ENCODE measurements around the gene ZSWIM6.
"Not testable (repeated sequence)": the region's sequence is repeated elsewhere in the genome, so short reads cannot be mapped to it uniquely, and the experiment has no call there.

Gene ZSWIM6

DNA sequence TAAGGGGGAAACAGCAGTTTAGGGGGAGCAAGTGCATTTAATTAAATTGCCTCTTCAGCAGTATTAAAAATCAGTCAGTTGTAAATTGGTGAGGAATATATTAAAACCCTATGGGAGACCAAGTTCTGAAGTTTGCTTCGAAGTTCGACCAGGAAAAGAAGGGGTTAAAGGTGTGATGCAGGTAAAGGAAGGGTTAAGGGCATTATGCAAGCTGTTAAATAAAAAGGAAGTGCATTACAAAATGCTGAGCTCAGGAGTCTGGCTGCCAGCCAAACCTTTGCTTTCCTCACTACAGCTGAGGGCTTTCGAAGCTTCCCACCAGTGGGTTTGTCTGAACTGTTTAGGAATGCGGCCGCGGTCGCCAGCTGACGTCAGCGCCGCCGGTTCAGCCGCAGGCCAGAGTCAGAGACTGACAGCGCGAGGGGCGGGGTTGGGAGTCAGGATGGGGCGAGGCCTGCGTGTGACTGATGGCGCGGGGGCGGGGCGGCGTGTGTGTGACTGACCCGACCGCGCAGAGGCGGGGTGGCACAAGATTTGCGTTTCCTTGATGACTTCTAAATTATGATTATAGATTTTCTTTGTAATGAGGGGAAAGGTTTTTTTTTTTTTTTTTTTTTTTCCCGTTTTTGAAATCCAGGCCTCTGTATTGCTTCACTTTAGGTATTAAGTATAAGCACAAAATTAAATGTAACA, 76.6 kb downstream of the ZSWIM6 start:
- DNase-seq, result peak; percentile 99

DNA sequence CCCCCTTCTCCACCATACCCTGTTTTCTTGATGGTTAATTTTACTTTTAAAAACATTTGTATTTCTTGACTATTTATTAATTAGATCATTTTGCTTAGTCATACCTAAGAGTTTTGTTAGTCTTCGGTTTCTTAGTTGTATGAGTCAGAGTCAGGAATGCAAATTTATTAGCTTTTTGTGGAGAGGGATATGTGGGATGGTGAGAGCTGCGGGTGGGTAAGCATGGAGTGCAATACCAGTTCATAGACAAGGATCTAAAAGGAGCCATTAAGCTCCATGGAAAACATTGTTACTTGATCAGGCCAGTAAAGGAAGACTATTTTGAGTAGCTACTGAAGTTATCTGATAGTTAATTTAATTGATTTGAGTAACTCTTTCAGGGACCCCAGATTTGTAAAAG, 77.5 kb downstream of the ZSWIM6 start:
- no peak for DNase-seq

DNA sequence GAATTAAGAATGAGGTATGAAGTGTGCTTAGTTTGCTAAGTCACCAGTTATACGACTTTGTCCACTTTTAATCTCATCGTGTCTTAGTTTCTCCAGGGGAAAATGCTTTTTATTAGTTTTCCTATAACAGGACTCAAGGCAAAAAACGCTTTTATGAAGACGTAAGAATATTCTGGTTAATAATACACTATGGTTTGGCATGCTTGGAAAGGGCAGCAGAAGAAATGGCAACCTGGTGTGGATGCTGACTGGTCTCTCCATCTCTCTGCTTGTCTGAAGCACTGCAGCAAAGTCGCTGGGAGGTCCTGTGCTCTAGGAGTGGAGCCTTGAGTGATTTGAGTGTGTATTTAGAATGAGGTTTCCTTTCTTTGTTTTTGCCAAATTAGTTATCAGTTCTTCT, 78.8 kb downstream of the ZSWIM6 start:
- DNase-seq, result no peak

DNA sequence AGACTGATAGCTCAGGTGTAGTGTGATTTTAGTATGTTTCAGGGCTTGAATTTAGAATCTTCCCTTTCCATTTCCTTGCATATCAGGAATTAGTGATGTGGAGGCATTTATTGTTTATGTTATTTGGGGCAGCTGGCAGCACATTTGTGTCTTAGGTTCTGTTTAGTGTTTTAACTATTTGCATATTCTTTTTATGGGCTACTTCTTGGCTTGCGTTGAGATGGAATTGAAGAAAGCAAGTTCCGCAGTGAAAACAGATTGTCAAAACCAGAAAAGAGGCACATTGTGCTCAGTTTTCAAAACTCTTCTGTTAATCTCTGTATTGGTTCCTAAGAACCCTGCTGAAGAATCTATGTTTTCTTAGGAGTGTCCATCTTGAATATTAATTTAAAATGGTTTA, 80.3 kb downstream of the ZSWIM6 start:
- DNase-seq, result no peak

DNA sequence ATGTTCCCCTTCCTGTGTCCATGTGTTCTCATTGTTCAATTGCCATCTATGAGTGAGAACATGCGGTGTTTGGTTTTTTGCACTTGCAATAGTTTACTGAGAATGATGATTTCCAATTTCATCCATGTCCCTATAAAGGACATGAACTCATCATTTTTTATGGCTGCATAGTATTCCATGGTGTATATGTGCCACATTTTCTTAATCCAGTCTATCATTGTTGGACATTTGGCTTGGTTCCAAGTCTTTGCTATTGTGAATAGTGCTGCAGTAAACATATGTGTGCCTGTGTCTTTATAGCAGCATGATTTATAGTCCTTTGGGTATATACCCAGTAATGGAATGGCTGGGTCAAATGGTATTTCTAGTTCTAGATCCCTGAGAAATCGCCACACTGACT, 81.1 kb downstream of the ZSWIM6 start:
- DNase-seq, result not testable (repeated sequence)

DNA sequence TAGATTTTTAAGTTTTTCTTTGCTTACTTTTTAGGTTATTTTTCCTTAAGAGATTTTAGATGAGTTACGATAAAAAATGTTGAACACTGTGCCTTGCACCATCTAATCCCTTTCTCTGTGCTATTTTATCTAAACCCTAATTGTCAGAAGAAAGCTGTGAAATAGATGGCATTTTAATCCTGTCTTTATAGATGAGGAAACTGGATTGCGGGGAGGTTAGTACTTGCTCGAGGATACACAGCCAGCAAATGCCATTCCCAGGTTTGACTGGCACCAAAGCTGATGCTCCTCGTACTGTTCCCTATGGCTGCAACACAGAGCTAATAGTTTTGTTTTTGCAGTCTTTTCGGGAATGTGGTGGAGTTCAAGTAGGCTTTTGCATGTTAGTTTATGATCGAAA, 82.7 kb downstream of the ZSWIM6 start:
- no peak for DNase-seq

DNA sequence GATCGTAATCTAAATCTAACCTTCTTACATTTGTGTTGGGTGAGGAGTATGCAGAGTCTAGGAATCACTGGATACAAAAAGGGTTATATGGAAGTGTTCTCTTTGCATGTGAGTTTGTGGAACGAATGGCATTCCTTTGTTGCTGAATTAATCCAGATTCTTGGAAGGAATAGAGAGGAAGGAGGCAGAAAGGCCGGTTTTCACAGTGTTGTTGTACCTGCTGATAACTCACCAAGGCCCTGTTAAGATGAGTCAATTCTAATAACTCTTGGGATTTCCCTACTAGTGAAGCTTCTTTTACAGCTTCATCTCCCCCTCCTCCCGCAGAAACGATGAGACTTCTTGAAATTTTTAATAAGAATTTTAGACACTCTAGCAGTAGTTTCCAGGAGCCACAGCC, 84.0 kb downstream of the ZSWIM6 start:
- no peak for DNase-seq

DNA sequence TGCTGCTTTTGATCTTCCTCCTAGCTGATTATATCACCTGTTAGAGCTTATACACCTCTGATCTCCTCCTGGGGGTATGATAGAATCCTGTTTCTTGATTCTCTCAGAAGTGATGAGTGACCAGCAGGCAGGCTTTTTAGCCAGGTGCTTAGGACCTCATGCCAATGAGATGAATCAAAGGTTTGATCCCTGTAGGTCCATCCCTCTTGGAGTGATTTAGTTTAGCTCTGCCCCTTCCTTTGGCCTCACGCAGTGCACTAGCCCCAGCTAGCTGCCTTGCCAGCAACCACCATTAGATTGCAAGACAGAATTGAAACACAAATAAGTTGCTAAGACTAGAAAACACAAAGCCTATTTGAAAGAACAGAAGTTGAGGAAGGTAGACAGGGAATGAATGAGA, 84.4 kb downstream of the ZSWIM6 start:
- no peak for DNase-seq

DNA sequence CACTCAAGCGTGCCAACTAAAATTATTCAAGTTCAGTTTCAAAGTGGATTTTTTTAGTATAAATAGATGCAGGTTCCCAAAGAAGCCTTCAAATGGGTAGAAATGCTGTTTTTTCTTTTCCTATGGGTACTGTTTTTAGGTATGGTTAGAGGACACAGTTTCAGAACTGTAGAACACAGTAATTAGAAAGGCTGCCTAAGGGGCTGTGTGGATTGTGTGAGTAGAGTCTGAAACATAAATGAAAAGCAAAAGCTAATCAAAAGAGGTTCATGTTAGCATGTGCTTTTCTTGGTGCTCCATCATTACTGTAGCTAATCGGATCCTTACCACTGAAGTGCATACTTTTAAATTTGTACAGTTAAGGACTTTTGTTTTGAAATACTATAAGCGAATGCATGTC, 85.3 kb downstream of the ZSWIM6 start:
- DNase-seq, result no peak

DNA sequence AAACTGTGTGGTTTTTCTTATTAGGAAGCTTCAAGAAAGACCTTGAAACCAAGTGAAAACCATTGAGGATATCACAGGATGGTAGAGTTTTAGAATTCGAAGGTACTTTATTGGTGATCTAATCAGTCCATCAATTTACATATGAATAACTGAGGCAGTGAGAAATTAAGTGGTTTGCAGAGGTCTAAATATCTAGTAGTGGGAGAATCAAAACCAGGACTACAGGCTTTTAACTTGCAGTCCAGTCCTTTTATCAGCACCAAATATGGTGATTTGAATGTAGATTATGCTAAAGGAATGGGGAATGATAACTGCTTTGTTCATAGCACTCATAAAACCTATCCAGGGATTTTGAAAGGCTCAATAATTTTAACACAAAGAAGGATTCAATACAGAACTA, 85.8 kb downstream of the ZSWIM6 start:
- no peak for DNase-seq

DNA sequence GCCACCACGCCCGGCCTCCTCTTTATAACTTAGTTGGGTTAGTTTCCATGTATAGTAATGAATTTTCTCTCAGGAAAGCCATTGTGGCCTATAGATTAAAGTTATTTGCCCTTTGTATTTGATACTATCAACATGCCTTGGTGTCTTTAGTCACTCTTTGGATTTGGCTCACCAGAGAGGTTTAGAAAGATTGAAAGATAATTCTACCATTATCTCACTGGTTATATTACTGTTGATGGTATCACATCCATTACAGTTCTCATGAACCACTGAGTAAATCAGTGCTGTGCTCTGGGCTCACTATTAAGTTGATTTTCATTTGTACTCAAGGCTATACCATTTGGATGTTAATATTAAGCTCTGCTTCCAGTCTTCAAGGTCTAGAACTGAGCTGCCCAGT, 87.0 kb downstream of the ZSWIM6 start:
- DNase-seq, result no peak

DNA sequence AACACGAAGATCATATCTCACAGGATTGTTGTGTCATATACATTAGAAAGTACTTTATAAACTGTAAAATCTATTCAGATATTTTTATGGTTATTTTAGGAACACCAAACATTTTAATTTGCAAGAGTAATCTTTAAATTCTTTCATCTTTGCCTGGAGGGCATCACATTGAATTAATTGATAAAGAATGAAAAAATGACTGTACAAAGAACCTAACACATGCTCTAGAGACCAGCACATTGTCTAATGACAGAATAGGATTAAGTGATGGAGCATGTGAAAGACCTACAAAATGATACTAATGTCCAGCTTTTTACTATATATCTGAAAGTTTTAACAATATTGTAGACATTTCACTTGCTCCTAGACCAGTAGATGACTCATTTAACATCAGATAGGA, 88.0 kb downstream of the ZSWIM6 start:
- no peak for DNase-seq

DNA sequence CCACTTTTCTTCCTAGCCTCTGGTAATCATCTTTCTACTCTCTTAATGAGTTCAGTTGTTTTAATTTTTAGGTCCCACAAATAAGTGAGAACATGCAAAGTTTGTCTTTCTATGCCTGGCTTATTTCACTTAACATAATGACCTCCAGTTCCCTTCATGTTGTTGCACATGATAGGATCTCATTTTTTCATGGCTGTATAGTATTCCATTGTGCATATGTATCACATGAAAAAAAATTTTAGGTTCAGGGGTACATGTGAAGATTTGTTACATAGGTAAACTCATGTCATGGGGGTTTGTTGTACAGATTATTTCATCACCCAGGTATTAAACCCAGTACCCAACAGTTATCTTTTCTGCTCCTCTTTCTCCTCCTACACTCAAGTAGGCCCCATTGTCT, 89.2 kb downstream of the ZSWIM6 start:
- DNase-seq, result not testable (repeated sequence)

DNA sequence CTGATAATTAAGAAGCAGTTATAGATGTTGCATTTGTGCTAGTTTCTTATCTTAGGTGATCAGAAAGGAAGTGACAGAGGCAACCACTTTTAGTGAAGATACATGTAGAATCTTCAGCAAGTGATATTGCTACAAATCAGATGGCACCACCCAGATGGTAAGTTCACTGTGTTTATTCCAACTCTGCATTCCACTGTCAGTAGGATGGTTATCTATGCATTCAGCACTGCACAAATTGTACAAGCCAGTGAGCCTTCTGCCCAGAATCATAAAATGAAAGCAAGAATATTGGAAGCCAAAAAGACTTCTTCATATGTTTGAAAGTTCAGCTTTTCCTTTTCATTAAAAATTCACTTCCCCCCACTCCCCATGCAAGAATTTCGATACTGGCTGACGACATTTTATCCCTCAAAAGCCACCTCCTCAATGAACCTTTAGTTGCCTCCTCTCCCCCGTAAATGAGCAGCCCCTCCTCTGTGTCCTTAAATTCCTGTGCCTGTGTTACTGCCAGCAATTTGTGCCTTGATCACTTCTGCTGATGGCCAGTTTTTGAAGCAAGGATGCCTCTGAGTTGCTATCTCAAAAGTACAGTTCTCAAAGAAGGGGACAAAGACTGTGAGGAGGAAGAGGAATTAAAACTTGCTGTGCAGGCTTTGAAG, 91.6 kb downstream of the ZSWIM6 start:
- no peak for DNase-seq

DNA sequence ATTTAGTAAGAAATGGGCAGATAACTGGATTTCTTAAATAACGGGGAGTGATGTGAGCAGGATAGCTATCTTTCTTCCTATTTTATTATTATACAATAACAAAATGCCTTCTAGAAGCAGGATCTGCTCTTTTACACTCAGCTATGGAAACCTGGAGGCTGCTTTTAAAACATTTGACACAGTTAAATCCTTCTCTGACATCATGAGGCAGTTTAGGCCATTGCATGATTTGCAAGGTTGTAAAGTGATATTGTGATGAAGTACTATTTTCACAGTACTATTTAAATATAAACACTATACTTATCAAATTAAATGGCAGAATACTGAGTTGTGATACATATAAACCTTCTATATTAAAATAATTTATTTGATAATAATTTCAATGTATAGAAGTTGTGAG, 93.9 kb downstream of the ZSWIM6 start:
- no peak for DNase-seq

DNA sequence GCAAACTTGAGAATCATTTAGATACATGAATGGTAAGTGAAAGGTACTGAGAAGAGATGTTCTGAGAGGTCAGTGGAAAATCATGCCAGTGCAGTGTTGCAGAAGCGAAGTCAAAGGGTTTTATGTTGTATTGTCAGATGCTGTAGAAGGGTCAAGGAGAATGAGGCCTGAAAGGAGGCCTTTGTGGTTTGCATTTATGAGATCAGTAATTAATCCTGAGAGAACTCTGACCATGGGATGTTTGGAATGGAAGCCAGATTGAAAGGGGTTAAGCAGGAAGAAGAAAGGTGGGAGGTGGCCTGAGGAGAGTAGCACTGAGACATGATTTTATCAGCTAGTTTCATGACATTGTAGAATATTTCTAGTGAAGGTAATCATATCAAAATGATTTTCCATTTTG, 97.8 kb downstream of the ZSWIM6 start:
- no peak for DNase-seq

DNA sequence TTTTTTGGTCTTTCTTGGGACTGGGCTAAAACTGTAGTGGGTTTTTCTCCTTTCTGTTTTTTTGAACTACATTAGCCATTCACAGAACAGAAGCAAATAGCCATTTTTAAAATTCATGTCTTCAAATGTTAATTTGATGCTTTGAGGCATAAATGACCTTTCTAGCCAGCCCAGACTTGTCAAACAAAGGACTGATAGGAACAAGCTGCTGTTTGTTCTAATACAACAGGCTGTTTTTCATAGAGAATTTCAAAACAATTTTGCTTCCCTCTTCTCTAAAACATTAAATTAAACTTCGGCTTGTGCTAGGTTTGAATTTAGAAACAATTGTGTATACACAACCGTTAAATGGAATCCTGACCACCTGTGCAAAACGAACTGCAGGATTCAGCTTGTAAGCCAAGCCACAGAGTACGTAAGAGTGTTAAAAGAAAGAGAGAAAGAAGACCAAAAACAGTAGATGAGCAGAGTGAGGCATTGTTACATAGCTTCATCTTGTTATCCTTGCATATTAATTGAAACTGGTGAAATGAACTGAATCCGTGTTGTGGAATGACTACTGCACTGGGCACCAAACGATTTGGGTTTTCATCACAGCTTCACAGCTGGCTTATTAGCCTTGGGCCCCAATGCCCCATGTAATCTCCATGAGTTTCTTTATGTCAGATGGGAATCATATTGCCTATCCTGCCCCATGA, 100.0 kb downstream of the ZSWIM6 start:
- no peak for DNase-seq

DNA sequence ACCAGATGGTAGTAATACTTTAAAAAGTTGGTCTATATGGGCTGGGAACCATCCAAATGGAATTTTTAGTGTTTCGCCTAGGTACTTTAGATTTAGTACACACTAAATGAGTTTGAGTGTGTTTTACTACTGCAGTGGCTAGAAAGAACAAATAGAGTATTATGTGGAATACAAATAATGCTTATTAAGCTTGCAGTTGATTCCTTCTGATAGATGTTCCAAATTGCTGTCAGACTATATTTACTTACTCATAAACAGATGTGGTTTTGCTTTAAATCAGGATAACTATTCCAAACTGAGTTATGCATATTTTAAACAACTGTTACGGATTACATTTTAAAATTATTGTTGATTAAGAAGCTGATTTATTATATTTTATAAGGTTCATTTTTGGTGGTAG, 103.3 kb downstream of the ZSWIM6 start:
- DNase-seq, result no peak

DNA sequence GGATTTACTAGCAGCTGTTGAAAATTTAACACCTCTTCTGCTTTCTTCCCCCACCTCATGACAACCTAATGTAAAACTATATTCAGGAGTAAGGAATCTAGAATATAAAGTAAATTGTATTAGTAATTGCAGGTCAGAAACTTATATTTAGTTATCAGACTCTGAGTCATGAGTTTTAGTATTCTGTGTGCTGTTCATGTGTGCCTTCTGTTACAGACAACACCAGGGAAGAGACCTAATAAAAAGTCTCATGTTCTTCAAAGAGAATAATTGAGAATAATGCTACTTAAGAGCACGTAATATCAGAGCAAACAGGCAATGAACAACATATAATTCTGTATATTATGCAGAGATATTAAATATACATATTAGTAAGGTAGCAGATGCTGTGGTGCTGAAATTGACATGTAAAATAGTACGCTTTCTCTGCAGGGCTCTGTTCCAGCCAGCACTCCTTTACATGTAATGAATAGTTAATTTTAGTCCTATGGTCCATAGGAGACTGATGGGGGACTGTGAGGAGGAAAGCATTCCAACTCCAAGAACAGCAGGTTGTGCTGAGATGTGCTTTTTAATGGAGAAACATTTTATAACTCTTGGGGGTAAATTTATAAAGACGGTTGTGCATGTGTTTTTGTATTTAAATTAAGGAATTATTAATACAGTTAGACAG, 106.4 kb downstream of the ZSWIM6 start:
- no peak for DNase-seq

DNA sequence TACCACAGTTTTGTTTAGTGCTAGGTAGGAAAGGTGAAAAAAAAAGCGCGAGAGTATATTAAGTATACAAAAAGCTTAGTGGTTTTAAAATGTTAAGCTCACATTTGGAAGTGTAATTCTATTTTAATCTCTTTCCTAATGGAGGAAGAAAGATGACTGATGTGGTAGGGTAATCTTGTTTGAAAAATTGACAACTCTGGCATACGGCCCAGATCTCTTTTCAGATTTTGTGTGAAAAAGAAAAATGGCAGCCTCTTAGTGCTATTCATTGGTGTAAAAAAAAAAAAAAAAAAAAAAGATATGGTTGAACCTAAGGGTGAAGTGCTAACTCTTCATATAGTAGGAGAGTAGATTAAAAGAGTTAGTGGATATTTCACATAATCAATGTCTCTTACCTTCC, 108.0 kb downstream of the ZSWIM6 start:
- no peak for DNase-seq

DNA sequence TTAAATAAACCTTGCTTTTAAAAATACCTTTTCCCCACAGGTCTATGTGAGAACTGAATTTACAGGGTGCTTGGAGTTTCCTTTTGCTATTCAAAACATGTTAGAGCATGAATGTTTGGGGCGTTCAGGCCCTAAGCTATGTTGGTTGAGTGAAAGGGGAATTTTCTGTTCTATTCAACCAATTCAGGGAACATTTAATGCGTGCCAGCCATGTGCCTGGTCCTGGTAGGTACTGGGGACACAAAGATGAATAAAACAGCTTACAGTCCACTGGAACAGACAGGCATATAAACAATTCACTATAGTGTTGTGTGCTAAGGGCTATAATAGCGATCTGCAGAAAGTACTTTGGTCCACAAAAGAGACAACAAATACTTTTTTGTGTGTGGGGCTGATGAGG, 108.5 kb downstream of the ZSWIM6 start:
- DNase-seq, result no peak

DNA sequence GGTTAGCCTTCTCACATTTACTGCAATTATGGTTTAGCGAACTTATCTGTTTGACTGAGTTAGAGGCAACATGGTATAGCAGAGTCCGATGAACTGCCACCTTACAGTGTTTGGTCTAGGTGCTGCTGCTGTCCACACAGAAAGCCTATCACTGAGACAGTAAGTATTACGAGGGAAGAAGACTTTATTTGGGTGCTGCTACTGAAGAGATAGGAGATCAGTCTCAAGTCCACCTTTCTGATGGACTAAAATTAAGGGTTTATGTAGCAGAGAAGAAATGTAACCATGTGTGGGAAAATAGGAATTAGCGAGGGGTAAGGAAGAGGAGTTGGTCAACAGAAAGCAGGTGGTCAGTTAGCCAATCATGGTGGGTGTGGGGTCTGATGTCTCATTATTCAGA, 109.7 kb downstream of the ZSWIM6 start:
- DNase-seq, result no peak

DNA sequence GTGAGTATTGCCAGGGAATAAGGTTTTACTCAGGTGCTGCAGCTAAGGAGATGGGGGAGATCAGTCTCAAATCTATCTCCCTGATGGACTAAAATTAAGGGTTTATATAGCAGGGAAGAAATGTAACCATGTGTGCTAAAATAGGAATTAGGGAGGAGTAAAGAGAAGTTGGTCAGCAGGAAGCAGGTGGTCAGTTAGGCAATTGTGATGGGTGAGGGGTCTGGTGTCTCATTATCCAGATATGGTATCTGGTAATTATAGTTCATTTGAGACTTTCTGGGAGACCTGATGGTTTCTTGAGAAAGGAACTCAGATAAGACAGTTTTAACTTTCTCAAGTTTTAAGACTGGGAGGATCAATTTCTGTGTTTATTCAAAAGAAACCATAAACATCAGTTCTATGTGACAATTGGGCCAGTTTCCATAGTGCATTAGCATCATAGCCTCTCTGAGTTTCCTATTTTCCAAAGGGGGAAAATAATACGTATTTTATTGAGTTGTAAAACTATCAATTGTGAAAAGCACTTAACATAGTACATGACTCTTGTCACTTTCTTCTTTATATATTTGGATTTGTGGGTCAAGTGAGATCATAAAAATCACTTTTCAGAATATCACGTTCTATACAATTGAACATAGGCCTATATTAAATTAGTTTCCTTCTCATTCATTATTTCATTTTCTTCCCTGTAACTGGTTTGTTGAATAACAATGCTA, 115.9 kb downstream of the ZSWIM6 start:
- no peak for DNase-seq

Data from stimulated activated CD4-positive, alpha-beta T cell treated with anti-CD3 and anti-CD28 coated beads, Interleukin-4, amount 100 ng/mL, for 1 hour (primary cell).